GM15510 (cell line): ENCODE data around the gene NFIX.

Source experiments
- POLR2A ChIP-seq: IDR thresholded peaks from 3 replicates; pipeline ENCODE4 v1.6.1; 2011; ENCODE audit warnings: borderline replicate concordance; ENCODE audit not compliant: insufficient read length; ENCODE audit errors: extremely low read depth

NFIX gene

GRCh38 chr19:13083008-13083404 is 87.7 kb downstream of the NFIX start:
- no peak for TF ChIP-seq POLR2A

- no peak for TF ChIP-seq POLR2A
Observed at GRCh38 chr19:13083627-13084026, 88.4 kb downstream of the NFIX start.

- no peak for TF ChIP-seq POLR2A
Observed at GRCh38 chr19:13085666-13086065, 90.4 kb downstream of the NFIX start.

- TF ChIP-seq POLR2A, result no peak
Observed at GRCh38 chr19:13086341-13086740, 91.1 kb downstream of the NFIX start.

GRCh38 chr19:13087295-13087694 is 92.0 kb downstream of the NFIX start:
- no peak for TF ChIP-seq POLR2A

GRCh38 chr19:13087795-13088537 is 92.7 kb downstream of the NFIX start:
- no peak for TF ChIP-seq POLR2A

- TF ChIP-seq POLR2A, result no peak
Observed at GRCh38 chr19:13089139-13089856, 94.0 kb downstream of the NFIX start.

- TF ChIP-seq POLR2A, result no peak
Observed at GRCh38 chr19:13089857-13090507, 94.7 kb downstream of the NFIX start.

GRCh38 chr19:13090511-13091231 is 95.4 kb downstream of the NFIX start:
- TF ChIP-seq POLR2A, result no peak

- TF ChIP-seq POLR2A, result no peak
Observed at GRCh38 chr19:13091400-13092157, 96.3 kb downstream of the NFIX start.

- TF ChIP-seq POLR2A, result no peak
Observed at GRCh38 chr19:13092158-13092543, 96.9 kb downstream of the NFIX start.

- no peak for TF ChIP-seq POLR2A
Observed at GRCh38 chr19:13092606-13093235, 97.4 kb downstream of the NFIX start.

- TF ChIP-seq POLR2A, result no peak
Observed at GRCh38 chr19:13093407-13094105, 98.3 kb downstream of the NFIX start.
